HG02885 (cell line): ENCODE measurements around the gene DTX1.

Experiments
- ATAC-seq: cut with Tn5 transposase; IDR thresholded peaks from one replicate; pipeline ENCODE4 v1.9.1; 2021; ENCODE audit warnings: mild to moderate bottlenecking; ENCODE audit not compliant: unreplicated experiment, poor library complexity

Gene DTX1

GRCh38 chr12:113054948-113055486 lies 1.5 kb upstream of the DTX1 start:
- no peak for ATAC-seq

DNA sequence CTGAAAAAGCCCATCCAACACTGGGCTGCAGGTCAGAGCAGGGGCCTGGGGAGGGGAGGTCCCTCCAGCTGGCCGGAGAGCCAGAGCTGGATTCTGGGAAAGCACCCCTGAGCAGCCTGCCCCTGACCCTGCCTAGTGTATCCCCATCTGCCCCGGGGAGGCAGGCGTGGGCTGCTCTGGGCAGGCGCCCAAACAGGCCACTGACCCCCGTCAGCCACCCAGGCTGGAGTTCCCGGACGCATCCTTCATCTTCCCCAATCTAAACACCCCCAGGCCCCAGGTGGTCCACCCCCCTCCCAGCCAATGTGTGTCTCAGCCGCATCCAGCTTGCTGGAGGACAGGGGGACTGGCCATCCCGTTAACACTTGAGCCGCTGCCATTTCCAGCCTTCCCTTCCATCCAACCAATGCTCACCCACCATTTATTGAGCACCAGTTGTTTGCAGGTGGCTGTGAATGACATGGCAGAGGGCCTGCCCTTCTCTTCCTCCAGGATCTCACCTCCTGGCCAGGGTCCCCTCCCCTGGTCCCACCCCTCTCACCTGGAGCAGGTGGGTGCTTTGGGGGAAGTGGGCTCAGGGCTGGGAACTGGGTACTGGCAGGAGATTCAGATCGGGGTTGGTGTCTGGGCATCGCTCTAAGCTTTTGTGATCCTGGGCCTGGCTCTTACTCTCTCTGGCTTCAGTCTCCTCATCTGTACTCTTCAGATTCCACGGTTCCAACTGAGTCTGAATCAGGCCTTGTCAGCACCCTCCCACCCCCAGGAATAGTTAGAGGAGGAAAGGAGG lies 743 bp upstream of the DTX1 start:
- no peak for ATAC-seq

GRCh38 chr12:113056381-113056630 lies 224 bp upstream of the DTX1 start:
- no peak for ATAC-seq

DNA sequence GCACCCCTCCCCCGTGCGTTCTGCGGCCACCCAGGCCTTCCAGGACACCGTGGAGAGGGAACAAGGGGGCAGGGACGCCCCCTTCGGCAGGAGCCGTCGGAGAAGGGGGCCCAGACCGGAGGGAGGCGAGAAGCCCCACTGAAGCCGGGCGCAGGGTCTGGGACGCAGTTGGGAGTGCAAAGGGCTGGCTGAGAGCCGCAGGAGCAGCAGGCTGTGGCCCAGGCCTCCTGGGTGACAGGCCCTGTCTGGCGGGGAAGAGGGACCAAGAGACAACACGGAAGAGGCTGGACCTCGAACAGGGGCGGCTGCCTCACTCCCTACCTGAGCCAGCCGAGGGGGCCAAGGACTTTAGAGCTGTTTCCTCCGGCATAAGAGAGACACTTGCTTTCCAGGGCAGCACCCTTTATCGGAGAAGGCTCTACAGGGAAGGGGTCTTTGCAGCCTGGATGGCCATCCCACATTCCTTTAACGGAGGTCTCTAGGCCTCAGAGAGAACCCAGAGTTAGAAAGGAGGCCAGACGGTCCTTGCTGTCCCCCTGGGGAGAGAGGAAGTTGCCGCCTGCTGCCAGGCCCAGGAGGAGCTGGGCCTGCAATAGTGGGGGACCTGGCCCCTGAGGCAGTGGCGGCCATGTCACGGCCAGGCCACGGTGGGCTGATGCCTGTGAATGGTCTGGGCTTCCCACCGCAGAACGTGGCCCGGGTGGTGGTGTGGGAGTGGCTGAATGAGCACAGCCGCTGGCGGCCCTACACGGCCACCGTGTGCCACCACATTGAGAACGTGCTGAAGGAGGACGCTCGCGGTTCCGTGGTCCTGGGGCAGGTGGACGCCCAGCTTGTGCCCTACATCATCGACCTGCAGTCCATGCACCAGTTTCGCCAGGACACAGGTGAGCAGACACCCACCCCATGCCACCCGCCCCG lies 1.3 kb downstream of the DTX1 start:
- no peak for ATAC-seq

- ATAC-seq = no peak
These were observed 2.0 kb downstream of the DTX1 start for GRCh38 chr12:113058553-113058952.

DNA sequence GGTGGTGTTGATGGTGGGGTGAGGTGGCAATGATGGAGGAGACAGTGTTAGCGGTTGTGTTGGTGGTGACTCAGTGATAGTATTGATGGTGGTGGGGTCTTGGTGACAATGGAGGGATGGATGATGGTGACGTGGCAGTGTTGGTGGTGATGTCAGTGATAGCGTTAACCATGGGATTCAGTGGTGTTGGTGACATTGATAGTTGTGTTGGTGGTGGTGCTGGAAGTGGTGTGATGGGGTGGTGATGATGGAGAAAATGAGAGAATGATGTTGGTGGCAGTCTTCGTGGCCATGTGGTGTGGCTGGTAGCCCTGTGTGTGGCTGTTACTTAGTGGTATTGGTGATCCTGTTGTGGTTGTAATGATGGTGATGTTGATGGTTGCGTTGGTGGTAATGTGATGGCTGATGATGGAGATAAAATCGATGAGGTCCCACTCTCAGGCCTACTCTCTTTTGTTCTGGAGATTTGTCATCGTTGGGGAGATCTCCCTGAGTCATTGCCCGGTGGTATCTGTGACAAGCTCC lies 2.6 kb downstream of the DTX1 start:
- no peak for ATAC-seq

DNA sequence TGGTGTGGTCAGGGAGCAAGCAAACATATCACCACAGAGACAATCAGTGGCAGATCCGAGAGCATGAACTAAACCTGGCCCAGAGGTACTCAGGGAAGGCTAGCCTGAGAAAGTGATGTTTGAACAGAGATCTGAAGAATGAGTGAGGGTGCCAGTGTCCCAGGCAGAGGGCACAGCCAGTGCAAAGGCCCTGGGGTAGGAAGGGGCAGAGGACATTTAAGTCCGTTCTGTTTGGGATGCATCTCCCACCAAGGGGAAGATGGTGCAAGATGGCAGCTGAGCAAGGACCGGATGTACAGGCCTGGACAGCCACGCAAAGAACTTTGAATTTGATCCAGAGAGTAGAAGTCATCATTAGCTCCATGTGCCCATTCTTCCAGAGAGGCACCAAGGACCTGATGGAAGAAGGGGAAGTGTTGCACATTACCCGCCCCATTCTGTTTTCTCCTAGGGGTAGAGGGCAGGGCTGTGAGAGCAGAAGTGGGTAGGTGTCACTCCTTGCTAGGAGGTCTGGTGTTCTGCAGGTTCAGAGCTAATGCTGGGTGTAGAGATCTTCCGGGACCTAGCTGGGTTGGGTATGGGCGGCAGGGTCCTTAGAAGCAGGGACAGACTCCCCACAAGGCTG lies 3.9 kb downstream of the DTX1 start:
- no peak for ATAC-seq

DNA sequence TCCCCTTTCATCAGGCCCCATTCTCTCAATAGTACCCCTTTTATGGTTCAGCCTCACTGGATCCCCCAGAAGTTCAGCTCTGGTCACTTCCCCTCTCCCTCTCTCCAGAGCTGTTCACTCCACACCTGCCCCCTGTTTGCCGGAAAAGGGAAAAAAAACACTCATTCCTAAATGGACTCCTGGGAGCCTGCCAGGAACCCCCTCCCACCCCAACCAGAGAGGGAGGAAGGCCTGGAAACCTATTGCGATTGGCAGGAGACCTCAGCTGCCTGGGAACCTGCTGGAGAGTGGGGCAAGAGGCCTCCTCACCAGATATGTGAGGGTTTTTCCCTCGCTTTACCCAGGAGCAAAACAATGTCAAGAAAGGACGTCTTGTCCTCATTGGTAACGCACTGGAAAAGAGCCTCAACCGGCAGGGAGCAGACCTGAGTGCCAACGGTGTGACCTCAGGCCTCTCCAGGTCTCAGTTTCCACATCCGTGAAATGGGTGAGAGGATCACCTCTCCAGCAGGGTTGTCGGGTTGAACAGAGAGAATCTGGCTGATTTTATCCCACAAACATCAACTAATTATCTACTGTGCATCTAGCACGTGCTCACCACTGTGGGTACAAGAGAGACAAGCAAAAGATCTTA lies 4.6 kb downstream of the DTX1 start:
- no peak for ATAC-seq

DNA sequence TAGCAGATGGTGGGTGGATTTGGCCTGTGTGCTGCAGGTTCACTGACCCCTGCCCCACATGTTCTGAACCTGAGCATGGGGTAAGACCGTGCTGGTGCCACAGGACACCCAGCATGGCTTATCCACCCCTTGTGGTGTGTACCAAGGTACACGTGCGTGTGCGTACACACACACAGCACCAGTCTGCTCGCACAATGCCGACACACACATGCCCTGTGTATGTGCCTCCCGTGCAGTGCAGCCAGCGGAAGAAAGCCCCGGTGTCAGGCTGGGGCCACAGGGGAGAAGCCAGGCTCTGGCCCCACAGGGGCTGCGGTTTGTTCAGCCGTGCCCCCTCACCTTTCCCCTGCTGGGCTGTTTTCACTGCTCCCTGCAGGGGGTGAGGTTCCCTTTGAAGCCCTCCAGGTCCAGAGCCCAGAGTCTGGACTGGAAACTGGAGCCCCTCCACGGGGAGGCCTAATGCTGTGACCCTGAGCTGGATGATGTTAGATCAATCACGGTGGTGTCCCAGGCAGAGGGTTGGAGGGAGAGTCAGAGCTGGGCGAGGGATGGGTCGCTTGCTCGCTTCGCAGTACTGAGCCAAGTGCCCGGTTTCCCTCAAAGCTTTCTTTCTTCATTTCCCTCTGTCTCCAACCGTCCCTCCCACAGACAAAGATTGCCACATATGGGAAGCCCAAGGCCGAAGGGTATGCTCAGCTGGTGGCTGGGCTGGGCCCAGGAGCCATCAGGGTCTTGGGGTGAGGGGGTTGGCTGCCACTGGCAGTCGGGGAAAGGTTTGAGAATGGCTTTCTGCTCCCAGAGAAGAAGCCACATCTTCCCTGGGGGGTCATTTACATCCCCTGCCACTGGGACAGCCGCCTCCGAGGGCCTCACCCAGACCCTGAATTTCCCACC lies 6.2 kb downstream of the DTX1 start:
- no peak for ATAC-seq

GRCh38 chr12:113063396-113064350 lies 7.1 kb downstream of the DTX1 start:
- no peak for ATAC-seq

GRCh38 chr12:113064395-113065125 lies 8.0 kb downstream of the DTX1 start:
- no peak for ATAC-seq

DNA sequence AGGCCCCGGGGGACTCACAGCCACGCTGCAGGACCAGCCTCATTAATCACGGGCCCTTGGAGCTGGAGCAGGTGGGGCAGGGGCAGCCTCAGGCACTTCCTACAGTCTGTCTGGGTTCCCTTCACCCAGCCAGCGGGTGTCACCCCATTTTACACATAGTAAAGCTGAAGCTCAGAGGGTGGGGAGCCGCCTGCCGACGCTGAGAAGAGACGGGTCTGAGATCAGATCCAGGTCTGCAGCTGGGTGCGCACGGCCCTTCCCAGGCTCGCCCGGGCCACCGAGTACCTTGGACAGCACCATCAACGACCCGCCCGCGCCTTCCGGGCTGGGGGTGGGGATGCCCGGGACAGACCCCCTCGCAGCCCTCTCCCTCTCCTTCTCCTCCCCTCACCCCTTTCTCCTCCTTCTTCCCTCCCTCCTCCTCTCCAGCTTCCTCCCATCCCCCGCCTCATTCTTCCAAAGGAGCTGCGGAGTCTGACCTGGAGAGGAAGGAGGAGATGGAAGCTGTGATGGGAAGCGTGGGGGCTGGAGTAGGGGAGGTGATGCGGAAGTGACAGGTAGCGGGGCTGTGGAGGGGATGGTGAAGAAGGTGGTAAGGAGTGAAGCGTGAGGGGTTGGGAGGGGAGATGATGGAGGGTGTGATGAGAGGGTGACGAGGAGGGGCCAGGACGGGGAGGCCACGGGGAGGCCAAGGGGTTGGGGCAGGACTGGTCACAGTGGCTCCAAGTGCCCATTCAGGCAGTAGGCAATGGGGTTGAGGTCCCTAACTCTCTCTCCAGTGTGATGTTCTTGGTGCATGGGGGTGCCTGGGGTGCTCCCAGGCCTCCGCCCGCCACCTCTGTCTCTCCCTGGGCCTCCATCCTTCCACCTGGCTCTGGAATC lies 8.8 kb downstream of the DTX1 start:
- ATAC-seq = no peak

DNA sequence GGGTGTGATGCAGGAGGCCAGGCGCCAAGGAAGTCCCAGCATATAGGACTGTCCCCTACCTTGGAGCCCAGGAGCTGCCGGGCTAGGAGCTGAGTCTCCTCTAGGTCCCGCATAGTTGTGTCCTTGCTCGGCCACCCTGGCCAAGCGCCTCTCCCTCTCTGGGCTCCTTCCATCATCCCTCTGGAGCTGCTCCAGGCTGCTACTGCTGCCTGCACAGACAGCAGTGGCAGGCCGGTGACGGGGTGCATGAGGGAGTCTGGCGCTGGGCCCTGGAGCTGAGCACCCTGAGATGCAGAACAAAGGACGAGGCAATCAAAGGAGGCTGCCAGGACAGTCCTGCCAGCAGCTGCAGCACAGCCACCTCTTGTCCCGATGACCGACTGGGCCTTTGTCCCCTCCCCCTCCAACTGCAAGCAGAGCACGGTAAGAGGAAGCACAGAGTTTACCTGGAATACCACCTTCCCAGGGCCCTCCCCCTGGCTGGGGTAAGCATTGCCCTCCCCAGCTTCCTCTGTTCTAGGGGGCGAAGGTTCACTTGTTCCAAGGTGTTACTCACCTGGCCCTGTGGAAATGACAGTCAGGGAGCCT lies 10.4 kb downstream of the DTX1 start:
- ATAC-seq = no peak

- ATAC-seq = no peak
These were observed 11.7 kb downstream of the DTX1 start for GRCh38 chr12:113067987-113068935.

- ATAC-seq = no peak
These were observed 12.6 kb downstream of the DTX1 start for GRCh38 chr12:113069149-113069548.
